Tibial nerve (tissue), 3 donors: ENCODE measurements around the gene LEPROT.

Experiments
- POLR2A ChIP-seq, 2 donors: fragments of 450-650 bp; IDR thresholded peaks; one replicate each; pipeline ENCODE4 v1.6.1; 2017; ENCODE audit warnings: antibody characterized with exemption in 2 of 2, mild to moderate bottlenecking in 2 of 2, moderate library complexity in 2 of 2
- TF ChIP-seq, protein P1 (sequence below), 5 experiments: fragments of 200-600 bp in 3 of 5; fragments of 450-650 bp in 2 of 5; sonication (generic) in 3 of 5; IDR thresholded peaks; one replicate each; pipeline ENCODE4 v1.5.1; 2016 to 2019; ENCODE audit warnings: antibody characterized with exemption in 5 of 5, mild to moderate bottlenecking in 3 of 5, moderate library complexity in 2 of 5

DNA sequence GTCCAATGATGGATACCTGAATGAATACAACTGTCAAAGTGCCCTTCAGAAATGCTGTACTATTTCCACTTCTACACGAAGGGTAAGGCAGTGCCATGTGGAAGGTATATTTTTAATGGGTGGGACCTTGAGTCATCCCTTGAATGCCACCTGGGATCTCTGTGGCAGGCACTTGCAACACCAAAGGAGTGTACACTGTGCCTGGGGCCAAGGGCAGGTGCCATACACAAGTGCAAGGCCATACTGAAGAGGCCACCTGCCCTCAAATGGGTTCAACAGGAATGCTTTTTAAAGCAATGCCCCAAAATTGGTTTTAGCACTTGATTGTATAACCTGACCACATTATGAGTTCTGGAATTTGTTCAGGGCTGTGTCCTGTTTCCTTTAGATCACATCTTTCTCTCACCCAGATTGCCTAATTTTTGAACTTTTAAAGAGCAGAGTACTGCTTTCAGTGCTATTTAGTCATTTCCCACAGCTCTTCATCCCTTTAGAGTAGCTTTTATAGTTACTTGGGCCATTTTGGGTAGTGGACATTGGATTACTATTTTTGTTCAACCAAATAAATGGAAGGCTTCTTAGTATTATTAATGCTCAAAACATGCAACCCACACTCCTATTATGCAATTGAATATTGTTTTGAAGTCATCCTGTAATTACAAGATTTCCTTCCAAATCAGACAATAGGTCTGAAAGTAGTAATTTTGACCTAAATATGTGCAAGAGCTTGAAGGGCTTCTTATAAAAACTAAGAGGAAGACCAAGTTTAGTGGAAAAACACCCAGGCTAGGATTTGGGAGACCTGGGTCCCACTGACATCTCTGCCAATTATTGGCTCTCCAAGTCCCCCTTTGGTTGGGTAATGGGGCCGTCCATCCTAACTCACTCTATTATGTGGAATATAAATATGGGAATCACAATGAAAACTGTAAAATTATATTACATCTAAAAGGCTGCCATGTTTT is 57.2 kb downstream of the LEPROT start:
- TF ChIP-seq, protein P1, sequence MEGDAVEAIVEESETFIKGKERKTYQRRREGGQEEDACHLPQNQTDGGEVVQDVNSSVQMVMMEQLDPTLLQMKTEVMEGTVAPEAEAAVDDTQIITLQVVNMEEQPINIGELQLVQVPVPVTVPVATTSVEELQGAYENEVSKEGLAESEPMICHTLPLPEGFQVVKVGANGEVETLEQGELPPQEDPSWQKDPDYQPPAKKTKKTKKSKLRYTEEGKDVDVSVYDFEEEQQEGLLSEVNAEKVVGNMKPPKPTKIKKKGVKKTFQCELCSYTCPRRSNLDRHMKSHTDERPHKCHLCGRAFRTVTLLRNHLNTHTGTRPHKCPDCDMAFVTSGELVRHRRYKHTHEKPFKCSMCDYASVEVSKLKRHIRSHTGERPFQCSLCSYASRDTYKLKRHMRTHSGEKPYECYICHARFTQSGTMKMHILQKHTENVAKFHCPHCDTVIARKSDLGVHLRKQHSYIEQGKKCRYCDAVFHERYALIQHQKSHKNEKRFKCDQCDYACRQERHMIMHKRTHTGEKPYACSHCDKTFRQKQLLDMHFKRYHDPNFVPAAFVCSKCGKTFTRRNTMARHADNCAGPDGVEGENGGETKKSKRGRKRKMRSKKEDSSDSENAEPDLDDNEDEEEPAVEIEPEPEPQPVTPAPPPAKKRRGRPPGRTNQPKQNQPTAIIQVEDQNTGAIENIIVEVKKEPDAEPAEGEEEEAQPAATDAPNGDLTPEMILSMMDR (IDR thresholded peaks at IDR 0.05), result no peak
- TF ChIP-seq POLR2A (IDR thresholded peaks at IDR 0.05), result no peak
